HG03196 (cell line): Measurements from ENCODE around the gene CFL1.

ENCODE experiments used
- ATAC-seq: cut with Tn5 transposase; IDR thresholded peaks from one replicate; pipeline ENCODE4 v1.9.1; 2021; ENCODE audit not compliant: unreplicated experiment

CFL1 gene

DNA sequence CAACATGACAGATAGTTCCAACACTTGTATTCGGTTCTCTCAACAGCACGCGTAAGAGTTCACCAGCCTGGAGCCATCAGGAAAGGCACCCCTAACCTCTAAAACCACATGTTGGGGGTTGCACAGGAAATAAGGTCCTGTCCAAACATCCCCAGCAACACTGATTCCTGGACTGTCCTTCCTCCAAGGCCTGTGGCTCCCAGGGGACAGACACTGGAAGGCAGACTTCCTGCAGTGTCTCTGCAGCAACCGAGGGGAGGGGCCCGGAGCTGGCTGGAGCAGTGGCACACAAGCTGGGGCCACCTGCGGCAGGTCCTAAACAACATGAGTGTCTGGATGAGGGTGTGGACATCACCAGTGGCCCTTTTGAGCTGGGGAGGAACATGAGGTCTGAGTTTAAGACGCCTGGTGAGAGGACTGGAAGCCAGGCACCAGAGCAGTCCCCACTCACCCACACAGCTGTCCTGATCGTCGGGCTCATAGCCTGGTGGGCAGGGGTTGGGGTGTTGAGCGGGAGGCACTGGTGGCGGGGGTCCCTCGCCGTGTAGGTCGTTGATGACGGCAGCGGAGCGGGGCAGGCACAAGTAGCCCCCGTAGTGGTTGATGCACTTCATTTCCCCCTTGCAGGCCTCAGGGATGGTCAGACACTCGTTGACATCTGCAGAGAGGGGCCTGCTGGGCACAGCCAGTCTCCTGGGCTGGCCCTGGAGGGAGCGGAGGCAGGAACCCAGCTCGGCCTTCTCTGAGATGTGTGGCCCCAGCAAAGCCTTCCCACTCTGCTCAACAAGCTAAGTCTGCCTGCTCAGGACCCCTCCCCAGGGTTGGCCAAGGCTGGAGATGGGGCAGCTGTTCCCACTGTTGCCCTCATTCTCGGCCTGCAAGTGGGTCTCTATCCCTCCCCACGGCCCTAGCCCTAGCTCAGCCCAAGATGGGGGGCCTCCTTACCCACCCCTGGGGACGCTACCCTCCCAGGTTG lies 13.0 kb upstream of the CFL1 start:
- no peak for ATAC-seq

DNA sequence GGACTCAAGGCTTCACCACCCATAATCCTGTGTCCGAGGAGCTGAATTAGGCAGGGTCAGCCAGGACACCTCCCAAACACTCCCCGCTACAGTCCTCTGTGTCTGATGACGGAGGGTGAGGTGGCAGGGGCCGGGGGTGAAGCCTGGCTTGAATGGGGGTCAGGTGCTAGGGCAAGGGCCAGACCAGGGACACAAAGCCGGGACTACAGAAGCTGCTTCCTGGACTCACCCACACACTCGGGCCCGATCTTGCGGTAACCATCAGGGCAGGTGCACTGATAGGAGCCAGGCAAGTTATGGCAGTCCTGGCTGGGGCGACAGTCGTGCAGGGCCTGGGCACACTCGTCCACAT lies 12.3 kb upstream of the CFL1 start:
- ATAC-seq: no peak

DNA sequence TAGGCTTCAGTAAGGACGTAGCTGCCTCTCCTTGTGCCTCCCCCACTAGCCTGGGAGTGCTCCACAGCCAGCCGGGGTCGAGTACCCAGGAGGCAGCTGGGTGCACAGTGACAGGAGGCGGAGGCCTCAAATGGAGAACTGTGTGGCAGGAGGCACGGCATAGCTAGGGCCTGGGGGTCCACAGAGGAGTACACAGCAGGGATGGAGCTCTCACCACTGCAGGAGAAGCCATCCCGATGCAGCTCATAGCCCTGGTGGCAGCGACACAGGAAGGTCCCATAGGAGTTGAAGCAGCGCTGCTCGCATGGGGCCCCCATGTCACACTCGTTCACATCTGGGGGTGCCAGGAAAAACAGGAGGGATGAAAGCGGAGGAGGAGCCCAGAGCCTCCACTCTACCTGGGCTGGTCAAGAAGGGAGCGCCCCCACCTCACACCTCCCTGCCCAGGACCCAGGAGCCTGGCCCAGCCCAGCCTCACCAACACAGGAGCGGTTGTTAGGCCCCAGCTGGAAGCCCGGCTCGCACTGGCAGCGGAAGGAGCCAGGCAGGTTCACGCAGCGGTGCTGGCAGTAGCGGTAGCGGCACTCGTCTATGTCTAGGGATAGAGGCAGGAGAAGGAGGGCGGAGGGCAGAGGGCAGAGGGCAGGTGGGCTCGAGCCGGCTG lies 11.8 kb upstream of the CFL1 start:
- no peak for ATAC-seq

DNA sequence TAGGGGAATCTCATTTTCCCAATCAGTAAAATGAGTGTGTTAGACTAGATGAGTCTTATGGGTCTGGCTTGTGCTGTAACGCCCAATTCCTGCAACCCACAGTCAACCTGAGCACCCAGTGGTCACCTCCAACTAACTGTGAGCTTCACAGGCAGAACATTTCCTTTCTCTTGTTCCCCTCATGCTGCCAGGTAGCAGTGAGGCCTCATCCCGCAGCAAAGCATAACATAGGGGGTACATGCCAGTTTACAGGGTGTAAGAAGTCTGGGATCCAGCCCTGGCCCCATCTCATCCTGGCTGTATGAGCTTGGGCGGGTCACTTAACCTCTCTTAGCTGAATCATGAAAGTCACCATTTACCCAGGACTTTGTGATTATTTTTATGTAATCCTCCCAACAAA lies 10.9 kb upstream of the CFL1 start:
- no peak for ATAC-seq

DNA sequence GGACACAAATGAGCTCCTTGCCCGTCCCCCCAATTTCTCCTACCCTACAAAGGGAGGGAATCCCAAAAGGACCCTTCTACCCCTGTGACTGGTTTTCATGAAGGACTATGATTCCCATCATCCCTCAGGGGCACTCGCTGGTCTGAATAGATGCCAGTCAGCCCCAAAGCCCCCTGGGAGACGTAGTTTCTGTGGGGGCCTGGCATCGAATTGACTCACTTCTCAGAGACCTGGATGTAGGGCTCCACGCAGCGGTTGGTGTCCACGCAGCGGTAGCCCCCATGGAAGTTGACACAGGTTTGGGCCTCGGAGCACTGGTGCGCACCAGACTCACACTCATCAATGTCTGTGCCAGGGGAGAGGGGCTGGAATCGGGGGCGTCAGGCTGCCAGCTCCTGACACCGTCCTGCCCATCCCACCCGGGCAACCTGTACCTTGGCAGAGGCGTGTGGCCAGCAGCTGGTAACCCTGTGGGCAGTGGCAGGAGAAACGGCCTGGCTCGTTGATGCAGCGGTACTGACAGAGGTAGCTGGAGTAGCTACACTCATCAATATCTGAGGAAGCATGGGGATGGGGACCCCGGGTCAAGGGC lies 10.2 kb upstream of the CFL1 start:
- no peak for ATAC-seq

DNA sequence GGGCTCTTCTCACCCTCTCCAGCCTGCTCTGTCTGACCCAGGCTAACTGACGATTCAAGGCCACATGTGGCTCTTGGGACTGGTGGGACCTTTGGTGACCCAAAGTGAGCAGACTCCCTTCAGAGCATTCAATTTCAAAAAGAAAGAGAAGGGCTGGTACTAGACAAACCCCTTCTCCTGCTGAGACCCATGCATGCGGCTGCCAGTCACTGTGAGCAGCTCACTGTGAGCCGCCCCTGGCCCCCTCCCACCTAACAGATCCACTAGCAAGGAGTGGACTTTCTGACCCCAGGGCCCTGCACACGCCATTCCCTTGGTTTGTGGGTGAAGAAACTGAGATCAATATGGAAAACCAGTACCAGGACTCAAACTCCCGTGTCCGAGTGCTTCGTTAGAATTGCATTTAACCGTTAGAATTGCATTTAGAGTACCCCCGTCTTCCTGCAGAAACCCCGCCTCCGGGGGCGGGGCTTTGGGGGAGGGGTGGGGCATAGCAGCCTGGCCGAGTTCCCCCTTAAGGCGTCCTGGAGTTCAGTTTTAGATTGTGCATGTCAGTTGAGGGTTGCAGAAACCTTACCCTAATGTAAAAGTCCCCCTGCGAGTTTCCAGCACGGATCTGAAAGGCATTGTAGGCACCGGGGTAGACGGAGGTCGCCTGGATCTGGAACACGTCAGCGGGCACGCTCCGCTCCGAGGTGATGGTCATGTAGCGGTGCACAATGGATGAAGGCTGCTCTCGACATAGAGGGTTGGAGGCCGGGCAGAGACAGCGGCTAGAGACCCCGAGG lies 9.5 kb upstream of the CFL1 start:
- no peak for ATAC-seq

DNA sequence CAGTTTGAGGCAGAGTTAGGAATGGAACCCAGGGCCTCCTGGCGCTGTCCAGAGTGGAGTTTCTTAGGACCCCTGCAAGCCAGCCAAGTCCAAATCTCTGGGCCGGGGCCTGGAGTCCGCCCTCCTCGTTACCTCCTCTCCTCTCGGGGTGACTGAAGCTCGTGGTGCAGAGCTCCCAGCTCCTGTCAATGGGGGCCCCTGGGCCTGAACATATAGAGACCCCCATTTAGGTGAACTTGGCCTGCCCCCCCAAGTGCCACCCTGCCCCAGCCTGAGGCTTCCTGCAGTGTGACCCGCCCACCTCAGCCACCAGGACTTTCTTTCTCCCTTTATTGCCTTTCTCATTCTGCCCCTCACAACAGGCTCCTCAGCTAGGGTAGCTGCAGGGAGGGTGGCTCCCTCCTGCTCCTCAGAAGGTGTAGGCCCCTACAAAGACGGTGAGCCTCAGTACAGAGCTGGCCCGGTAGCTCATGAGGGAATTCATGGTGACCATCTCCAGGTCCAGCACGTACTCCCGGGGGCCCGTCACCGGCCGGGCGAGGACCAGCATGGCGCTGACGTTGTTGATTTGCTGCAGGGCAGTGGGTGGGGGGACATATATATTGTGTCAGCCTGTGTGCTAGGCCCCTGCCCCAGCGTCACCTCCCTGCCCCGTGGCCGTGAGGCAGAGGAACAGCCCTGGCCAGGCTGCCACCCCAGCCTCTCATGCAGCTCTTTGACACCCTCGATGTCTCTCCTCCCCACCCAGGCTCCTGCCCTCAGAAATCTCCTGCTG lies 8.7 kb upstream of the CFL1 start:
- ATAC-seq: no peak

DNA sequence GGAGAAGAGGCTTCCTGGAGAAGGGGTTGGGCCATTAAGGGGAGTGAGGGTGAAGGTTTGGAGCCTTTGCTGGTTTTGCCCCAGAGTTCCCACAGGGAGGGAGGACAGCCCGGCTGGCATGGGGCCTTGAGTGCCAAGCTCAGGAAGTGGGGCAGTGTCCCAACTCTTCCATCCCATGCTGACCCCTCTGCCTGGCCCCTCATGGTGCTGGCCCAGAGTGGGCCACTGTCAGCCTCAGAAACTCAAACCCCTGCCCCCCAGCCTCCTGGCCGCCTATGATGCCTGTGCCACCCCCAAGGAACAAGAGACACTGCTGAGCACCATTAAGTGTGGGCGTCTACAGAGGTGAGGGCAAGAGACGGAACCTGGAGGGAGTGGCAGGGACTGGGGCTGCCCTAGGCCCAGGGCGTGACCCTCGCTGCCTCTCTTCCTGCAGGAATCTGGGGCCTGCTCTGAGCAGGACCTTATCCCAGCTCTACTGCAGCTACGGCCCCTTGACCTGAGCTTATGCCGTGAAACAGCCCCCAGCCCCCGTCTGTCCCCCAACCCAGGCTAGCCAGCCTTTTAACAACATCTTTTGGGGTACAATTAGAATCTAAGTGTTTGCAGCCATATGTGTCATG lies 7.7 kb upstream of the CFL1 start:
- no peak for ATAC-seq

DNA sequence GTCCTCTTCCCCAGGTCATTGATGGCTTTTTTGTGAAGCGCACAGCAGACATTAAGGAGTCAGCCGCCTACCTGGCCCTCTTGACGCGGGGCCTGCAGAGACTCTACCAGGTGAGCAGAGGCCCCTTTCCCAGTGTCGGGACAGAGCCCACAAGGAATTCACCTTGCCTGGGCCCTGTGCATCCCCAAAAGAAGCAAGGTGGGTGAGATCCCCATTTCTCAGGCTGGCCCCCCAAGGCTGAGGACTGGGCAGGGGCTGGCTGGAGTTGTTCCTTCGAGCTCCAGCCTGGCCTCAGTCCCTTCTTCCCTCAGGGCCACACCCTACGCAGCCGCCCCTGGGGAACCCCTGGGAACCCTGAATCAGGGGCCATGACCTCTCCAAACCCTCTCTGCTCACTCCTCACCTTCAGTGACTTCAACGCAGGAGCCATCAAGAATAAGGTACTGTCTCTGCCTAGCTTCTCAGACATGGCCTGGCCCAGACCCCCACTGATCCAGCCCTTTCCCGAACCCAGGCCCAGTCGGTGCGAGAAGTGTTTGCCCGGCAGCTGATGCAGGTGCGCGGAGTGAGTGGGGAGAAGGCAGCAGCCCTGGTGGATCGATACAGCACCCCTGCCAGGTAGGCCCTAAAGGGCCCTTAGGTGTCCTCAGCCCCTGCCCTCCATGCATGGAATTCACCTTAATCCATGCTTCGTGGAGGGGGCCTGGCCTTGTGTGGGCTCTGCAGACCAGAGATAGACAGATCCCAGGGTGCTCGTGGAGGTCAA lies 6.9 kb upstream of the CFL1 start:
- no peak for ATAC-seq

DNA sequence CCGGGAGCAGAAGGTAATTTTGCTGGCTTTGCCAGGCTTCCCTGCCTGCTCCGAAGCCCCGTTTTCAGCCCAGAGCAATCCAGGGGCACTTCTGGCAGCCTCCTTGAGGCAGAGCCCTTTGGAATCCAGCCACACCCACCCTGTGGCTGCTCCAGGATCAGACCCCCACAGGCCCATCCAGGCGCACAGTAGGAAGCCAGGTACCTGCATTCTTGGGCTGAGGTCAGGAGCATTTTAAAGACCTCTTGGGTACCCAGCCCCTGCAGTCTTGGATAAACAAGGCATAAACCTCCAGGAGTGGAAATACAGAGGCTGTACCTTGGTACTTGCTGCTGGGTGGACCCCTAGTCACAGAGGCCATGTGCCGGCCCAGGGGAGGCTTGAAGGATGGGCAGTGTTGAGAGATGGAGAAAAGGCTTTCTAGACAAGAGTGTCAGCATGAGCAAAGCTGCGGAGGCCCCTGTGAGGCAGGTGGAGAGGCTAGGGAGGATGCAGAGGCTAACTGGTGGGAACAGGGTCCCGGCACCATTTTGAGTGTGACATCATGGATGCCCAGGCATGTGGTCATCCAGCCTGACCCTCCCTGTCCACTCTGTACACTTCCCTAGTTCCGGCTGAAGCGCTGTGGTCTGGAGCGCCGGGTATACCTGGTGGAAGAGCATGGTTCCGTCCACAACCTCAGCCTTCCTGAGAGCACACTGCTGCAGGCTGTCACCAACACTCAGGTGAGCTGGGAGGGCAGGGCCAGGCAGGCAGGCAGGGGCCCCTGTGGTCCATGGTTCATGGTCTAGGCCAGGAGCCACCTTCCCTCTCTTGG lies 6.1 kb upstream of the CFL1 start:
- ATAC-seq: no peak

DNA sequence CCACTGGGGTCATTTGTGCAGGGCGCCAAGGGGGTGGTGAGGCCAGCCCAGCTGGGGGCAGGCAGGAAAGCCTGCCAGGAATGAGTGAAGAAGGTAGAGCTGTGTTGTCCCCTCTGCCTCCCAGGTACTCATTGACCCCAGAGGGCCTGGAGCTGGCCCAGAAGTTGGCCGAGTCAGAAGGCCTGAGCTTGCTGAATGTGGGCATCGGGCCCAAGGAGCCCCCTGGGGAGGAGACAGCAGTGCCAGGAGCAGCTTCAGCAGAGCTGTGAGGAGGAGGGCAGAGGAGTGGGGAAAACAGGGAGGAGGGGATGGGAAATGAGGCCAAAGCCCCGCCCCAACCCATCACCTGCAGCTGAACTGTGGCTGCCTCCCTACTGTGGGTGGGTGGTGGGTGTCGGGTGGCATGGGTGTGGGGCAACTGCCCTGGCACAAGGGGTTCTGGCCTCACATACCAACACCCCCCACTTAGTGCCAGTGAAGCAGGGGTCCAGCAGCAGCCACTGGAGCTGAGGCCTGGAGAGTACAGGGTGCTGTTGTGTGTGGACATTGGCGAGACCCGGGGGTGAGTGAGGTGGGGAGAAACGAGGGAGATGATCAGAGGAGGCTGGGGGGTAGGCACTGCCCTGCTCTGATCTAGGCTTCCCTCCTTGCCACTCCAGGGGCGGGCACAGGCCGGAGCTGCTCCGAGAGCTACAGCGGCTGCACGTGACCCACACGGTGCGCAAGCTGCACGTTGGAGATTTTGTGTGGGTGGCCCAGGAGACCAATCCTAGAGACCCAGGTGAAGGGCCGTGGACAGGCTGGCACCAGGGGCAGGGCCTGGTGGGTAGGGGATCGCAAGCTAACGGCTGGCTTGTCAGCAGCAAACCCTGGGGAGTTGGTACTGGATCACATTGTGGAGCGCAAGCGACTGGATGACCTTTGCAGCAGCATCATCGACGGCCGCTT lies 5.2 kb upstream of the CFL1 start:
- no peak for ATAC-seq

DNA sequence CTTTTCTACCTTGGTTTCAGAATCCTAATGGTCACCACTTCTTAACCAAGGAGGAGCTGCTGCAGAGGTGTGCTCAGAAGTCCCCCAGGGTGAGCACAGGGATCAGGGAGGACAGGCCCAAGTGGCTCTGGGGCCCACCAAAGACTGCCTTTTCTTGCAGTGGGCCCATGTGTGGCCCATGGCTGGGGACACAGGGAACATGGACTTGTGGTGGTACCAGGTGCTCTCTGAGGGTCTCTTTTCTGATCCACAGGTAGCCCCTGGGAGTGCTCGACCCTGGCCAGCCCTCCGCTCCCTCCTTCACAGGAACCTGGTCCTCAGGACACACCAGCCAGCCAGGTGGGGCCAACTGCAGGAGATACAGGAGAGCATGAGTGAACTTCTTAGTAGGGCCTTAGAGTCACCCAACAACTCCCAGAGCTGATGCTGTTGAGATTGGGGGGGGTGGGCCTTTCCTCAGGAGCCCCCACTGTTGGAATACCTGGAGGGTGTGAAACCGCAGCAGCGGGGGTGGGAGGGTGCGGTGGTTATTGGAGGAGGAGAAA lies 4.3 kb upstream of the CFL1 start:
- ATAC-seq: no peak

DNA sequence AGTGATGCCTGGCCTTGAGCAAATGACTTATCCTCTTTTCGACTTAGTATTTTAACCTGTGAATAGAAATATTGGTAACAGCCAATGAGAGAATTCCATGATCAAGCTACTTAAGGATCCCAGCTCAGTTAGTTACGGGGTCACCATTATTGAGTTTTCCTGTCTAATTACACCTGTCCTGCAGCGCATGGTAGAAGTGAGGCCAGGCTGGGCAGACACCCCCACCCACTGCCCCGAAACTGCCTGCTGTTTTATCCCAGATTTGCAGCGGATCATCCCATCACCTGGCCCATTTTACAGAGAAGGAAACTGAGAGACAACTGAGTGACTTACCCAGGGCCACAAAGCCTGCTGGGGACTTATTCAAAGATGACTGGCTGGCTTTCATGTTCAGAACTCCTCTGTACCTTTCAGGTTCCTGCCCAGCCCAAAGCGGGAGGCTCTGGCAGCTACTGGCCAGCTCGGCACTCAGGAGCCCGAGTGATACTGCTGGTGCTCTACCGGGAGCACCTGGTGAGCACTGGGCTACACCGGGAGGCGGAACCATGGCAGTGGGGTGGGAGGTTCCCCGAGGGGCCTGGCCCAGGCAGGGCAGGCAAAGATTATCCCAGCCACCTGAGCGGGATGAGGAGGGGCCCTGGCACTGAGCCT lies 3.7 kb upstream of the CFL1 start:
- ATAC-seq: no peak

DNA sequence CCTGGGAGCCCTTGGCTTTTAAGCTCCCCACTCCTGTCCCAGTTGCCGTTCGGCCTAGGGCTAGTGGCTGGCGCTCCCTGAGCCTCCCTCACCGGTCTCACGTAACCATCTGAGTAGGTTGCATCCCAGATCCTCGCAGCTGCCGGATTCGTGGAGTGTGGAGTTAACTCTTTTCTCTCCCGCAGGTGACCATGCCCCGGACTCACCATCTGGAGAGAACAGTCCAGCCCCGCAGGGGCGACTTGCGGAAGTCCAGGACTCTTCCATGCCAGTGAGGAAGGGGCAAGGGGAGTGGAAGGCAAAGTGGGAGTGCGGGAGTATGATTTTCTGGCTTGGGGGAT lies 3.2 kb upstream of the CFL1 start:
- ATAC-seq: no peak

DNA sequence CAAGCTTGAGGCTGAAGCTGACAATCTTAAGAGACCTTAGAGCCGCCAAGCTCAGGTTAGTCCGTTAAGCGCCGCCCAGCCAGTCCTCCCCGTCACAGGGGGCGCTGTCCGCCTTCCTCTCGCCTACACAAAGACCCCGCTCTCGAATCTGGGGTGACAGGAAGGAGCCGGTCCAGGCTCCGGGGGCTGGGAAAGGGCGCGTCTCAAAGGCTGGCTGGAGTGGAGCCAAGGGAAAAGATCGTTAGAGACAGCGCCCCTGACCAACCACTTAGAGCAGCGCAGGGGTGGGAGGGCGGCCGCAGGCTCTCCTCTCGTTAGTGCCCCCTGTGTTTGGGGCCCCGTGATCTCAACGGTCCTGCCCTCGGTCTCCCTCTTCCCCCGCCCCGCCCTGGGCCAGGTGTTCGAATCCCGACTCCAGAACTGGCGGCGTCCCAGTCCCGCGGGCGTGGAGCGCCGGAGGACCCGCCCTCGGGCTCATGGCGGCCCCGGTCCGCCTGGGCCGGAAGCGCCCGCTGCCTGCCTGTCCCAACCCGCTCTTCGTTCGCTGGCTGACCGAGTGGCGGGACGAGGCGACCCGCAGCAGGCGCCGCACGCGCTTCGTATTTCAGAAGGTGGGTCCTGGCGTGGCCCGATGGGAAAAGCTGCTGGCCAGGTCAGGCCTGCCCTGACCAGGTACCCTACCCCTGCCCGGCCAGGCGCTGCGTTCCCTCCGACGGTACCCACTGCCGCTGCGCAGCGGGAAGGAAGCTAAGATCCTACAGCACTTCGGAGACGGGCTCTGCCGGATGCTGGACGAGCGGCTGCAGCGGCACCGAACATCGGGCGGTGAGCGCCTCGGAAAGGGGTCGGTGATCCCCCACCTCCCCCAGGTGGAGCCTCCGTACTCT lies 2.5 kb upstream of the CFL1 start, which contains the start of gene MUS81:
Gene MUS81, plus strand, starts transcription at position 156 of the 887 bp plus-strand sequence. Its CDS starts 321 bp downstream, at position 477.
- ATAC-seq: peak; percentile 31
